GM12878 (cell line): Measurements from ENCODE around the gene RPS6KL1. TPM values are rescaled to one million over a fixed set of nuclear protein-coding genes. Genes with fewer than 3 reads are reported as not detected.

Experiments
- ATAC-seq: fragments of 200-7000 bp; cut with Tn5 transposase; 3 replicates; pipeline ENCODE4 v1.9.1; 2020; ENCODE audit warnings: mild to moderate bottlenecking, moderate library complexity
- BruUV-seq: library from RNA; stranded (reverse); fragments of 400-500 nt; replicated peaks from 2 replicates; lab custom pipeline; 2021; lab: Mats Ljungman, UMichigan
- CTCF ChIA-PET: fragments of 300-600 bp; sonication (Branson Sonifier 250); formaldehyde crosslinking; extraction: SDS; loops from one replicate; lab custom pipeline; 2021; ENCODE audit warnings: inconsistent platforms; lab: Yijun Ruan, JAX
- POLR2A ChIA-PET: fragments of 350-600 bp; formaldehyde crosslinking; extraction: SDS; loops from one replicate; lab custom pipeline; 2021; ENCODE audit warnings: inconsistent platforms; lab: Charles Lee
- RAD21 ChIA-PET: fragments of 300-600 bp; sonication (Branson Sonifier 250); formaldehyde crosslinking; loops from one replicate; lab custom pipeline; 2023; ENCODE audit warnings: antibody characterized with exemption; ENCODE audit not compliant: unreplicated experiment; lab: Charles Lee
- SMC1A ChIA-PET: fragments of 300-600 bp; sonication (Branson Sonifier 250); formaldehyde crosslinking; loops from one replicate; lab custom pipeline; 2023; ENCODE audit not compliant: unreplicated experiment, uncharacterized antibody; lab: Charles Lee
- DNase-seq: peaks from one replicate; pipeline ENCODE4 v3.0.0-alpha.2; 2011; ENCODE audit warnings: low read depth, low spot score
- FAIRE-seq: peaks from 3 replicates; lab custom pipeline; 2011; peaks lifted over from hg19 to GRCh38; lab: Jason Lieb, UNC
- H2AFZ ChIP-seq: 2 replicates; pipeline ENCODE4 v1.6.0; 2011; ENCODE audit warnings: low read depth, low read length, control low read depth; ENCODE audit not compliant: control insufficient read depth
- H3K27ac ChIP-seq: 2 replicates; pipeline ENCODE4 v1.5.1; 2011; ENCODE audit warnings: control low read depth; ENCODE audit not compliant: control insufficient read depth, insufficient read depth
- H3K27me3 ChIP-seq, 2 experiments: replicated peaks in 1 of 2; 2 replicates each; pipeline versions ENCODE4 v1.6.0 to v1.6.1; 2011; ENCODE audit warnings: low read length in 1 of 2; ENCODE audit not compliant: control insufficient read depth in 2 of 2, insufficient read depth in 2 of 2
- H3K36me3 ChIP-seq, 2 experiments: 2 replicates each; pipeline ENCODE4 v1.5.1; 2011; ENCODE audit warnings: low read length in 1 of 2; ENCODE audit not compliant: control insufficient read depth in 2 of 2, insufficient read depth in 2 of 2
- H3K4me1 ChIP-seq: 2 replicates; pipeline ENCODE4 v1.6.1; 2011; ENCODE audit warnings: mild to moderate bottlenecking, low read length, moderate library complexity, mixed read lengths; ENCODE audit not compliant: control insufficient read depth, insufficient read depth
- H3K4me2 ChIP-seq: 2 replicates; pipeline ENCODE4 v1.6.0; 2011; ENCODE audit warnings: control low read depth; ENCODE audit not compliant: control insufficient read depth, insufficient read depth
- H3K4me3 ChIP-seq: fragments of 200-600 bp; sonication (generic); 2 replicates; pipeline ENCODE4 v1.5.1; 2016
- H3K79me2 ChIP-seq: 2 replicates; pipeline ENCODE4 v1.6.0; 2011; ENCODE audit warnings: low read length; ENCODE audit not compliant: control insufficient read depth, insufficient read depth
- H3K9ac ChIP-seq: 2 replicates; pipeline ENCODE4 v1.8.0; 2011; ENCODE audit warnings: low read length, control low read depth, mixed read lengths; ENCODE audit not compliant: control insufficient read depth, insufficient read depth
- H3K9me3 ChIP-seq: replicated peaks from 3 replicates; pipeline ENCODE4 v1.5.1; 2011; ENCODE audit warnings: mild to moderate bottlenecking, low read length; ENCODE audit not compliant: control insufficient read depth, insufficient read depth
- H4K20me1 ChIP-seq: 2 replicates; pipeline ENCODE4 v1.6.0; 2011; ENCODE audit not compliant: control insufficient read depth, insufficient read depth
- BACH1 ChIP-seq: fragments of 450-650 bp; IDR thresholded peaks from 2 replicates; pipeline ENCODE4 v1.6.1; 2017; ENCODE audit warnings: mild to moderate bottlenecking, borderline replicate concordance
- CEBPZ ChIP-seq: fragments of 150-350 bp; IDR thresholded peaks from 2 replicates; pipeline ENCODE4 v1.6.1; 2016; ENCODE audit warnings: low read depth, low read length
- EP300 ChIP-seq, 2 experiments: fragments of 150-350 bp in 1 of 2; IDR thresholded peaks; 2 replicates each; pipeline ENCODE4 v1.6.1; 2011 to 2012; ENCODE audit warnings: low read depth in 2 of 2, low read length in 2 of 2, borderline replicate concordance in 1 of 2, improper control_type of control experiment in 1 of 2, inconsistent platforms in 1 of 2; ENCODE audit not compliant: control insufficient read depth in 1 of 2
- HDAC6 ChIP-seq: fragments of 200-600 bp; sonication (generic); IDR thresholded peaks from one replicate; pipeline ENCODE4 v1.8.0; 2017; ENCODE audit warnings: antibody characterized with exemption; ENCODE audit not compliant: unreplicated experiment
- IRF5 ChIP-seq: fragments of 450-650 bp; IDR thresholded peaks from 2 replicates; pipeline ENCODE4 v1.6.1; 2017; ENCODE audit warnings: borderline replicate concordance
- KDM1A ChIP-seq: fragments of 200-600 bp; sonication (generic); IDR thresholded peaks from 2 replicates; pipeline ENCODE4 v1.6.1; 2016; ENCODE audit warnings: borderline replicate concordance
- NKRF ChIP-seq: fragments of 450-650 bp; conservative IDR thresholded peaks from 2 replicates; pipeline ENCODE4 v1.6.1; 2017; ENCODE audit warnings: mild to moderate bottlenecking, moderate library complexity
- RBBP5 ChIP-seq: fragments of 200-600 bp; sonication (generic); conservative IDR thresholded peaks from 2 replicates; pipeline ENCODE4 v1.6.1; 2016
- SKIL ChIP-seq: fragments of 450-650 bp; IDR thresholded peaks from 2 replicates; pipeline ENCODE4 v1.6.1; 2017; ENCODE audit warnings: mild to moderate bottlenecking, low read depth, inconsistent platforms; ENCODE audit not compliant: poor library complexity, severe bottlenecking
- SREBF1 ChIP-seq: IDR thresholded peaks from 2 replicates; pipeline ENCODE4 v1.6.1; 2012; ENCODE audit warnings: mild to moderate bottlenecking, low read length
- ZNF217 ChIP-seq: fragments of 450-650 bp; IDR thresholded peaks from 2 replicates; pipeline ENCODE4 v1.6.1; 2017; ENCODE audit warnings: antibody characterized with exemption, mild to moderate bottlenecking
- ZZZ3 ChIP-seq: IDR thresholded peaks from 2 replicates; pipeline ENCODE4 v1.6.1; 2011; ENCODE audit warnings: low read depth; ENCODE audit not compliant: control insufficient read depth, insufficient read length
- whole genome bisulfite sequencing: methylation state at CpG from one replicate; pipeline ENCODE4 v1.1.6; 2016; ENCODE audit warnings: low lambda C conversion rate; ENCODE audit not compliant: insufficient replicate concordance, insufficient coverage; ENCODE audit errors: missing lambda C conversion rate; 5-methylcytosine and 5-hydroxymethylcytosine counted together
- in situ Hi-C: fragments of 300-500 bp; cut with MboI; formaldehyde crosslinking; loops from 9 replicates; pipeline ENCODE4 v1.14.3; 2018; ENCODE audit warnings: mixed read lengths
- intact Hi-C: fragments of 100-400 bp; cut with micrococcal nuclease; formaldehyde crosslinking; loops from one replicate; pipeline ENCODE4 v1.14.2; 2022; ENCODE audit not compliant: unreplicated experiment
- polyA plus RNA-seq, 11 experiments: library from polyadenylated mRNA; depleted of rRNA in 4 of 11; unstranded in 6 of 11; stranded (reverse) in 5 of 11; fragments of >200 nt; fragmentation: Nextera tagmentation in 4 of 11; fragmentation: Illumina TruSeq in 1 of 11; extraction: Ambion mirVana in 4 of 11; extraction: Trizol in 1 of 11; gene quantifications; 1 replicate in 1 of 11; 2 replicates in 10 of 11; pipeline versions ENCODE4 v1.2.1 to v1.2.3, GENCODE V29; 2011 to 2016; ENCODE audit warnings: inconsistent platforms in 2 of 11, missing spikeins in 2 of 11, low read depth in 1 of 11
- total RNA-seq, 4 experiments: library from RNA; depleted of rRNA in 3 of 4; stranded (reverse); fragments of >200 nt in 3 of 4; fragmentation: Illumina TruSeq in 1 of 4; extraction: Trizol in 1 of 4; gene quantifications; 2 replicates each; pipeline versions ENCODE4 v1.2.1 to v1.2.3, GENCODE V29; 2013 to 2021

Gene RPS6KL1
- total and polyA plus RNA-seq, 10 of the 15 experiments (the other 5 are each of a cell fraction or from before 2014, with no cell fraction given): 0.04 to 4.2 (median 2.0) TPM

GRCh38 chr14:74924061-74924460 lies 1.0 kb upstream of the RPS6KL1 start:
- POLR2A ChIA-PET: interaction anchor here (1.2 kb wide), 1 partner anchor 18 kb away, joined by 3 read pairs; no protein-coding TSS in a partner anchor
- RAD21 ChIA-PET: no interaction called here
- no peaks in the 10 kb centered on the region for H3K79me2 ChIP-seq
- no peaks in the 10 kb centered on the region for H3K36me3 ChIP-seq
- H3K27me3 ChIP-seq: no peaks in the 10 kb centered on the region
- ATAC-seq: no peak
- H2AFZ ChIP-seq: no peak overlapping the region
- SMC1A ChIA-PET: no interaction called here
- no peaks in the 10 kb centered on the region for H4K20me1 ChIP-seq
- no peak for TF ChIP-seq EP300 (IDR thresholded peaks at IDR 0.05; ENCODE audit: borderline replicate concordance in 1 of 2, control insufficient read depth in 1 of 2, low read depth in 2 of 2, low read length in 2 of 2)
- no peak for TF ChIP-seq IRF5
- TF ChIP-seq ZZZ3: no peak
- TF ChIP-seq SKIL: no peak
- no peak for TF ChIP-seq SREBF1
- no peak for TF ChIP-seq BACH1
- no peak for TF ChIP-seq ZNF217
- TF ChIP-seq HDAC6: no peak
- no peak for TF ChIP-seq NKRF
- no peak for TF ChIP-seq KDM1A
- no peak for TF ChIP-seq CEBPZ
- TF ChIP-seq RBBP5: no peak
- TF ChIP-seq, all 136 proteins: peak for 0
- H3K9me3 ChIP-seq: no peaks in the 10 kb centered on the region
- no peak overlapping the region for H3K4me3 ChIP-seq
- intact Hi-C loops (no loop called here), in situ Hi-C loops (no loop called here)
- no peaks in the 10 kb centered on the region; the same call in 1 of the 2 replicates for H3K4me1 ChIP-seq
- H3K27ac ChIP-seq: no peak overlapping the region
- no TSS peak for BruUV-seq
- FAIRE-seq (no peak), DNase-seq (no peak)
- CTCF ChIA-PET: interaction anchor here (0.8 kb wide), 1 partner anchor 165 kb away, joined by 3 read pairs; no protein-coding TSS in a partner anchor
- 73% methylated on average over 10 of the region's 11 CpGs for WGBS
- H3K4me2 ChIP-seq: no peak overlapping the region
- H3K9ac ChIP-seq: no peak overlapping the region
